ENCODE measurements around the gene ARL14EP.

The ARL14EP gene

DNA sequence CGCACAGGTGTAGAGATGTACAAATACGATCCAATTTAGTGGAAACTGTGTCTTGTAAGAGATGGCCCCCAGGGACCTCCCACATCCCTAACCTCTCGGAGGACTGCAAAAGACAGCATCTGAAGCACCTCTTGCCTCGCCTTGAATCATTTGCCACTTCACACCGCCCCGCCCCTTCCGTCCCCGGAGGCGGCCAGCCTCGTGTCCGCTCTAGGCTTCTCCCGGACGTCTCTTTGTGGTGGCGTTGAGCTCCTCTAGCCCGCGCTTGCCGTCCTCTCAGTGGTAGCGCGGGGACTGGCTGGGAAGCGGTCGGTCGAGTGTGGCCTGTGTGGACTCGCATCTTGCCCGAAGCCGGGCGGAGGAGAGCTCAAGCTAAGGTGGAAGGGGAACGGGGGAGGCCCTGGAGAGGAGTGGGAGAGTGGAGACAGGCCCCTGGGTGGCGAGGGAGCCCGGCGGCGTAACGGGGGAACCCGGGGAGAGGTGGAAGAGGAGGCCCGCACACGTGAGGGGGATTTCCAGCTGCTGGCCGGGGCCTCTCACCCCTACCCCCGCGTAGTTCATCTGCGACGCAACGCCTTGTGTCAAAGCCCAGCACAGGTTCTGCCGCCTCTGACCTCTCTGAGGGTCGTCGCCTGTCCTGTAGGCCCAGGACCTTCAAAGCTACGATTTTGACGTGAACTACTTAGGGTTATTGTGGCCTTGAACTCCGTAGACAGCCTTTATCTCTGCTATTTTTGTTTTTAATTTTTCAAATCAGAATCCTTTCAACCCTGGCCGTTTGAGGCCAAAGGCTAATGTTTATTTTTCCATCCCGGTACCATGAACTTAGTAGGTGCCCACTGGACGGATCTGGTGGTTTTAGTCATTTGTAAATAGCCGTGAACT lies at the start of gene ARL14EP:
TSS of gene ARL14EP (plus strand) at position 279 of the 885 bp plus-strand sequence. CDS start 7,845 bp downstream, outside the sequence.
- peak; percentile 90 for DNase-seq (ENCODE audit: low spot score)

DNA sequence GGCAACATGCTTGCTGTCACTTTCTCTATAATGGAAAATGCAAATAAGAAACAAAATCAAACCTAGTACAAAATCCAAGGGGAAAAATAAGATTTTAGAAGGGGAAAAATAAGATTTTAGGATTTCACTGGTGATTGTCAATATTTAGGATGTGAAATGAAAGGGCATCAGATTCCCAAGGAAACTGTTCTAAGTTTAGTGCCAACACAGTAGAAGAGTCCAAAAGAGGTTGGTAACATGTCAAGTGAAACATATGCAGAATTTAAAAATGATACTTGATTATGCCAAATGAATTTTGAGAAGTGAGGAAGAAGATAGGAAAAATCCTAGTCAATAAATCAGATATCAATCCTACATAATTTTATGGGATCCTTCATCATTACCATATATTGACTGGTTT lies 45.7 kb upstream of the ARL14EP start:
- DNase-seq (ENCODE audit: low spot score), result no peak

DNA sequence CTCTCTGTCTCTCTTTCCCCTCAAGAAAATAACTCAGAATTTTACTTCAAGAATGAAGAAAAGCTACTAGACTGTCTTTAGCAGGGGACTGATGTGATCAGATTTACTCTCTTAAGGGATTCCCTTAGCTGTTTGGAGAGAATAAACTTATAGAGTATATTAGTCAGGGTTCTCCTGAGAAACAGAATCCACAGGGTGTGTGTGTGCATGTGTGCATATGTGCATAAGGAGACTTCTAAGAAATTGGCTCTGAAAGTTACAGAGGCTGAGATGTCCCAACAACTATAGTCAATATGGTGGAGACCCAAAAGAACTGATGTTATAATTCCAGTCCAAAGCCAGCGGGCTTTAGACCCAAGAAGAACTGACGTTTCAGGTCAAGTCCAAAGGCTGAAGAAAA lies 43.1 kb upstream of the ARL14EP start:
- no peak for DNase-seq (ENCODE audit: low spot score)

DNA sequence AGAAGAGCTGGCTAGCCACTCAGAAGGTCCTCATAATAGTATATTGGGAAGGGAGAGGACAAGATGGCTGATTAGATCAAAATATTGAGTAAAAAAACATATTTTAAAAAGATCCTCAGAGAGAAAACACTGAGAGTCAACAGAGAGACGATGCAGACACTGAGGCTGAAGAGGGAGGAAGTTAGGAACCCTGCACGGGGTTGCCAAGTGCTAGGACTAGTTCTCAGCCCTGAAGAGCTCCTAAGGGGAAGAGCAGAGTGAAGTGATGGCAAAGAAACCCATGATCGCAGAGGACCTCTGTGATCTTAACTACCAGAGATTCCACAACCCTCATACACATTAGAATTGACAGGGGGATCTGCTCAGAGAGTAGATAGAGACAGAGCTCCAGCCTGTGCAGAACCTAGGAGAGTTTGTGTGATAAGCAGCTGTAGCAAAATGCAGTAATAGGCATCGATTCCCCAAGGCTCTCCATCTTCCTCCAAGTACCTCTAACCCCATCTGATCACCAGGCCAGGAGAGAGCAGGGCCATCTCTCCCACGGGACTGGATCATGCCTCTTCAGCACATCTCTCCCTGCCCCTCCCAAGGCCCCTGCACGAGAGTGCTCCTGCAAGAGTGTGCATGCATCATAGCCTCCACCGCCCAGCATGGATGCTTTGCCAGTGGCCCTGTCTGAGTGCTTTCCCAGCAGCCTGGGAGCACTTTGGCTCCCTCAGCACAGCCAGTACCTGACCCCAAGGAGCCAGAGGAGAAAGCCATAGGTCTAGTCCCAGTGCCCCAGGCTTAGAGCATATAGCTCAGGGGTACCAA lies 41.2 kb upstream of the ARL14EP start:
- no peak for DNase-seq (ENCODE audit: low spot score)

DNA sequence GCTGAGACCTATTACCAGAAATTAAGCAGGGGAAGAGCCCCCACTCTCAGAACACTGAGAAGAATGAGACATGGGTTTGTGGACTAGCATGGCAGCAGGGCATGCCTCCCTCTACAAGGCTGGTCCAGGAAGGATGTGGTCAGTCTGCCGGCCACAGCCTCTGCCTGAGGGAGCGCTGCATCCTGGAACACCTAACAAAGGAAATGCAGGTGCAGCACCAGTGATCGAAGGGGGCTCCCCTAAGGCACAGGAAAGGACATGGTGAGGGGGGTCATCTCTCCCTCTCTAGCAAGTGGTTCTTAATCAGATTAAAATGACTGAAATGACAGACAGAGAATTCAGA lies 40.6 kb upstream of the ARL14EP start:
- peak; percentile 7 for DNase-seq (ENCODE audit: low spot score)

DNA sequence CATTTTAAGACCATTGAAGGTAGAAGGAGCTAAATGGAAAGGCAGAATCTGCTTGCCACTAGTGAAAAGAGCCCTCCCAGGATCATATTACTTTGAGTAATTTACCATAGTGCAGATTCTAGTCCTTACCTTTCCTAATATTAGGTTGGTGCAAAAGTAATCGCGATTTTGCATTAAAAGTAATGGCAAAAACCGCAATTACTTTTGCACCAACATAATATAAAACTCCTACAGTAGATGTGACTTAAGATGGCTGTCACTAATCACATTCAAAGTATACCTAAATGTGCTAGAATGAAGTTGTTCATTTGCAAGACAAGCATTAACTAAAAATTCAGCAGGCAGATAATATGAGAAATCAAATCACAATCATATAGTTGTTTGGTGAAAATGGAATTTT lies 38.1 kb upstream of the ARL14EP start:
- no peak for DNase-seq (ENCODE audit: low spot score)

DNA sequence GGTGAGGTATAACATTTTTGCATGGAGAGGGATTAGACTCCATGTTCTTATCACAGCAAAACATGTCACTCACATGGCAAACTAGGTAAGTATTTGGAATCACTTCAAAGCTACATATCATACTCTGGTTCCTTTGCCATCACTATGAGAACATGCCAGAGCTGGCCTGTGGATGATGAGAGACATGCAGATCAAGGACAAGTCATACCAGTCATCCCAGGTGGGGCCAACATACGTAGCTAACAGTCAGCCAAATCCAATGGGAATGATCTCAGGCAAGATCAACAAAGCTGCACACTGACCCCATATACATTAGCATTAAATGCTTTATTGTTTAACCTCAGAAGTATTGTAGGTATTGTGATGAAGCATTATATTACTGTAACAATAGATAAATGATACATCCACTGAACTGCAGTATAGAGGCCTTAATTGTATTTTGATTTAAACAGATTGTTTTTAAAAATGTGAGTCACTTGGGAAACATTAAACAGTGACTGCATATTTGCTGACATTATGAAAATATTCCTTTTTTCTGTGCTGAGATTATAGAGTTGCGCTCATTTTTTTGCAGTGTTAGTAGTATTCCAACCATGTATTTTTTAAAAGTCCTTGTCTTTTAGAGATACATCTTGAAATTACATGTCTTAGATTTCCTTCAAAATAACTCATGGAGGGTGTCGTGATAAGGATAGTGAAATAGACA lies 37.3 kb upstream of the ARL14EP start:
- no peak for DNase-seq (ENCODE audit: low spot score)

DNA sequence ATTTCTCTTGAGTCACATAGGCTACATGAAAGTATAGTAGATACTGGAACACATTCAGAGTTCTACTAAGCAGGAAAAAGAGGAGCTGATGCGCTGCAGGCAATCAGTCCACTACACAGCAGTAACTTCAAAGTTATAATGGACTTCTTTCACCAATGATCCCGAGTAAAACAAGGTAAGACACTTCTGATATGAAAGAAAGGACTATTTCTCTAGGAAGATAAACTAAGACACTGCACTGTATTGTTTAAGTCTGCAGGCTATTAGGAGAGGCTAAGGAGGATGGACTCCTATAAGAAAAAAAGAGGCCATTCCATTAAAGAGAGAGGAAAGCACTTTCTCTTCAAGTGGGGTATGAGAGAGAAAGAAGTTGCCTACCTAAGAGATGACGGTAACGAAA lies 31.6 kb upstream of the ARL14EP start:
- DNase-seq (ENCODE audit: low spot score), result no peak

DNA sequence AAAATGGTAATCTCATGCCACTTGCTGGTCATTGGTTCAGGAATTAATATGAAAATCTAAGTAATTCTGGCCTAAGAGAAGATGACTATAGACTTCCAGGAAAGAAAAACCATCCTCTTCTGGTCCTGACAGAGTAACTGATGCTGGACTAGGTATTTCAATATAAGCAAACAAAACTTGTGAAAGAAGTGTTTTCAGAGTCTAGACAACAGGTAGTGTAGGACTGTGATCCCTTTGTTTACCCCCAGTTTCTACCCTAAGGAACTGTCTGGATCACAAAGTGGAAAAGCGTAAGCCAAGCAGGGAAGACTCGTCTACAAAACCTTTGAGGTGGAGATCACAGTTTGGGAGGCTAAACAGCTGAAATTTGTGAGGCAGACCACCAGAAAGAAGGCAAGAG lies 30.4 kb upstream of the ARL14EP start:
- DNase-seq (ENCODE audit: low spot score), result no peak

DNA sequence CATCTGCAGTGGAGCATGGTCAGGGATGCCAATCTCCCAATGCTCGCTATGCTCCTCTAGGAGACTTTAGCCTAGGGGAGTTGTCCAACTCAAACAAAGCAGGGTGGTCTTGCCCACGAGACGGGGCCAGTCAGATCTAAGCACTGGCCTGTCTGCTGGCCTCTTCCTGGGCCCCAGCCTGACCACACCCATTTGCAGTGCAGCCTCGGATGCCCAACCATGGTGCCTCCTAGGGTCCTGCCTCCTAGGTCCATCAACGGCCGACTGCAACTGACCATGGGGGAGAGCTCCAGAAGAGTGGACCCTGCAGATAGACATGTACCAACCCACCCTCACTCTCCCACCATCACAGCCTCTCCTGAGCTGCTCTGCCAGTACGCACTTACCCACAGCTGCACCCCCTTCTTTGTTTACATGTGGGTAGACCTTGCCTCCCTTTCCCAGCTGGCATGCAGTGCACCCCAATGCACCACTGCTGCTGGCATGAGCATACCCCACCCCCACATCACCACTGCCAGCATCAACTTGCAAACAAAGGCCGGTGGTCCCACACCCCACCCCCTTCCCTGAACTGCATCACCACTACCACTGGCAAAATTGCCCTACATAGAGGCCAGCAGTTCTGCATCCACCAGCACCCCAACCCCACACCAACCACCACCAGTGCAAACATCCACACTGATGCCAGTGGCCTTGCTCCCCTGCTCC lies 27.6 kb upstream of the ARL14EP start:
- no peak for DNase-seq (ENCODE audit: low spot score)

DNA sequence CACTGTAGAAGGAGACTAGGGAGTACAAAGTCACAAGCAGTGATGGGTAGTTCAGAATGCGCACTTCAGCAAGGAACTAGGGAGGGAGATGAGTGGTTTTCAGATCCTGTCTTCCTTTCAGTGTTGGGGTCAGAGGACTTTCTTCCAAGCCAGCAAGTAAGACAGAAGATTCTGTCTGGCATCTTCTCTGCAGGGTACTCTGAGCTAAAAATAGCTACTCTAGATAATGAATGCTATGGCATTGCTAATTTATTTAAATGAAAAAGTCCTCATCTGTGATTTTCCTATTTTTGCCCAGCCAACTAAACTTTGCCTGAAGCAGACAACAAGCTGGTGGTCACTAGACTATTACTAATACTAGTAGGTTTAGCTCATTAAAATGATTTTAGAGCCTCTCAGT lies 18.3 kb upstream of the ARL14EP start:
- no peak for DNase-seq (ENCODE audit: low spot score)

DNA sequence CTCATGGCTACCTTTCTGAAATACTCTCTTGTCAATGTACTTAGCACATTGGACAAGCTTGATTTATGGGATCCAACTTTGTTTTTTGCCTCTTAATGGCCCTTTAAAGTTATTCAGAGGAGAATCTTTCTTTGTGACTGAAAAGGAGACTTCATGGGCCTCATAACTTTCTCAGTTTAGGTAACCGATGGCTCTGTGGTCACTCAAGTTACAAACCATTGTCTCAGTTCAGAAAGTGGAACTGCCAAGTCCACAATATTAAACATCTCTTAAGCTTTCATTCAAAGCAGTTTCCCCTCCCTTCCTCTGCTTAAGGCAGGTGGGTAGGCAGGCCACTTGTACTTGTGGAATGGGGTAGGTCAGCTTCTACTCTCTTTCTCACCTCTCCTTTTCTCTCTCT lies 12.3 kb upstream of the ARL14EP start:
- no peak for DNase-seq (ENCODE audit: low spot score)

DNA sequence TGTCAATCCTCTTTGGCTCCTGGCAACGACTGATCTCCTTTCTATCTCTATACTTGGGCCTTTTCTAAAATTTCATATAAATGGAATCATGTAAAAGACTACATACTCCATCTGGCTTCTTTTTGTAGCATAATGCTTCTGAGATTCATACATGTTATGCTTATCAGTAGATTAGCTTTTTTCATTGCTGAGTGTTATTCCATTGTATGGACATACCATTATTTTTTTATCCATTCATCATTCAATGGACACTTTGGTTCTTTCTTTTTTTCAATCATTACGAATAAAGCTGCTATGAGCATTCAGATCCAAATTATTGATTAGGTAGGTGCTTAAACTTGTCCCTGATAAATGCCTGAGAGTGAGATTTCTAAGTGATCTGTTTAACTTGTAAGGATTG lies 11.7 kb upstream of the ARL14EP start:
- no peak for DNase-seq (ENCODE audit: low spot score)

DNA sequence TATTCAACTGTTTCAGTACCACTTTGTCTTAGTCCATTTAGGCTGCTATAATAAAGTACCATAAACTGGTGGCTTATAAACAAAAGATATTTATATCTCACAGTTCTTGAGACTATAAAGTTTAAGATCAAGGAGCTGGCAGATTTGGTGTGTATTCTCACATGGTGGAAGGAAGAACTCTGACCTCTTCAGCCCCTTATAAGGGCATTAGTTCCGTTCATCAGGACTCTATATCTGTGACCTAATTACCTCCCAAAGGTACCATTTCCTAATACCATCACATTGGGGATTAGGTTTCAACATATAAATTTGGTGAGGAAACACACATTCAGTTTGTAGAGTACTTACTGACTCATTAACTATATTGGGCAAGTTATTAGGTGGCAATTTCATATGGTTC lies 10.7 kb upstream of the ARL14EP start:
- DNase-seq (ENCODE audit: low spot score), result no peak

DNA sequence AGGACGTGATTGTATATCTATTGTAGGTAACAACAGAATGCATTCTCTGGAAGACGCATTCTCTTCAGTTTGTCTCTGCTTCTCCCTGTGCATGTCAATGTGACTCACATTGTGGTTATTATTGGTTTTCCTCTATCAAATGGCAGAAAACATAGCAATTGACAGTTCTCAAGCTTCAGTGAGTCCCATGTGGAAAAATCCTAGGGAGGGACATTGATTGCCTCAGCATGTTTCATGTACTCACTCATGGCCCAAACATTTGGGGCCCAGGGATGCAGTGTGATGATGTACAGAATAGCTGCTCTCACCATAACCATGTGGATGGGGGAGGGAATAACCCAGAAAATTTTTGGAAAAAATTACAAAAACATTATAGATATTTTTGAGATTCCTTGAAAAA lies 9.3 kb upstream of the ARL14EP start:
- DNase-seq (ENCODE audit: low spot score), result no peak

DNA sequence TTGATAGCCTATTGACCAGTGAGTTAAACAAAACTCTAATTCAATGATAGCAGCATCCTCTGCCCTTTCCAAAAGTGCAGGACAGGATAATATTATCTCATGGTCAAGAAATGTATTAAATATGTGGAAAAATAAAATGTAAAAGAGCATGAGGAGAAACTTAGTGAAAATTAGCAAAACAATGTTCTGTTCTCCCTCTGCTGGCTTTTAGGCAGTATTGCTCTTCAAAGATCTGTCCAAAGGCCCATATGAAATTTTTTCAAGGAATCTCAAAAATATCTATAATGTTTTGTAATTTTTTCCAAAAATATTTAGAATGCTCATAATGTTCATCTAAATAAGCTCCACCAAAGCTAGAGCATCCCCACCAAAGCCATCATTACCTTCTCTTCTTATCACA lies 8.3 kb upstream of the ARL14EP start:
- no peak for DNase-seq (ENCODE audit: low spot score)

DNA sequence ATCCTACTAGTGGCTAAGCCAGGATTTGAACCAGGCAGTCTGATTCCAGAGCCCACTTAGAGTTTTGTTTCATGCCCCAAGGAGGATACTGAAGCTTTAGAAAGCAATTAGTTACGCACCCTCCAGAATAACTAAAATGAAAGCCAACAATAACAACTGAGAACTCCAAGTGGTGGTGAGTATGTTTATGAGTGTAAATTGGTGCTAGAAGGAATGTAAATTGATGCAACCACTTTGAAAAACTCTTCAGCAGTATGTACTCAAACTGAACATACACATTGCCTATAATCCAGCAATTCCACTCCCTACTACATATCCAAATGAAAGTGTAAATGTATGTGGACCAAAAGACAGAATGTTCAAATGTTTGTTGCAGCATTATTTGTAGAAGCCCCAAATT lies 6.7 kb upstream of the ARL14EP start:
- no peak for DNase-seq (ENCODE audit: low spot score)

DNA sequence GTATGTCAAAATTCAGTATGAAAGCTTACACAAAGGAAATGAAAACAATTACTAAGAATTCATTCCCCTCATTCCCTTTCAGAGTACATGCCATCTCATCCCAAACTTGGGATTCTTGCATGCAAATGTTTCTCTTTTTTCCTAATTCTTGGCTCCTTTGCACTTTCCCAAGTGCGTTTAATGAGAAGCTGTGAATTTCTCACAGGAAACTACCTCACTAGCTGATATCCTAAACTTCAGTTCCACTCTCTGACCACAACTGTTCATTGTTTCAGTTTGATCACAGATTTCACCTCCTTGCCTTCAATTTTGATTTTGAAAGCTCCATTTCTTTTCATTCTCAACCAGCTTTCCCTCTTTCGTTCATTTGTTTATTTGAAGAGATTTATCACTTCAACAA lies 5.9 kb upstream of the ARL14EP start:
- no peak for DNase-seq (ENCODE audit: low spot score)

DNA sequence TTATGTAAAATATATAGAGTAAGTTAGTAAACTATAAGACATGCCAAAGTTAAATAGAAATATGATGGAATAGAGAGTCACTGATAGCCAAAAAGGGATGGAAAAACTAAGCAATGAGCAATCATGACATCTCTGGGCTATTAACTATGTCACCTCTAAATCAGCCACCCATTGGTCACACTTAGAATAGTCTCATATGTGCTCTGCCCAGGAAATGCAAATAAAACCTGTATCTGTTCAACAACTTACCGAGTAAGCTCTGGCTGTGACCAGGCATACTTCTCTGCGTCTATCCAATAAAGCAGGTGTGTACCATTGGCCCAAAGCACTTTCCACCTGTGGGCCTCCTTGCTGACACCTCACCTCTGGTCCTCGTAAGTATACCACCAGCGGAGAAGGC lies 1.6 kb upstream of the ARL14EP start:
- DNase-seq (ENCODE audit: low spot score), result no peak

DNA sequence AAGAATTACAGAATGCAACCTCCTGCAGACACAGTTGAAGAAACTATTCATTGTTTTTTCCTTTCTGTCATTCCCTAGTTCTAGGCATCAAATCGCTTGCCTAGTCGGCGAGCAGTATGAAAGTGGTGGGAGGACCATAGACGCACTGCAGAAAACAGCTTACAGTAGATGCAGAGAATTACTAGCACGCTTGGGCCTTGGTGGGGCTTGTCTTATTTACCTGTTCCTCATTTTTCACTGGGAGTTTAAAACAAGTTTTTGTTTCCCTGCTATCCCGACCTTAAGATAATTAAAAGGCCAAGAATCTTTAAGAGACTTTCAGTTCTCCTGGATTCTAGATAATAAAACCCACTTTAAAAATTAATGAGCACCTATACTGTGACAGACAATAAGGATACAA lies 713 bp upstream of the ARL14EP start:
- no peak for DNase-seq (ENCODE audit: low spot score)

DNA sequence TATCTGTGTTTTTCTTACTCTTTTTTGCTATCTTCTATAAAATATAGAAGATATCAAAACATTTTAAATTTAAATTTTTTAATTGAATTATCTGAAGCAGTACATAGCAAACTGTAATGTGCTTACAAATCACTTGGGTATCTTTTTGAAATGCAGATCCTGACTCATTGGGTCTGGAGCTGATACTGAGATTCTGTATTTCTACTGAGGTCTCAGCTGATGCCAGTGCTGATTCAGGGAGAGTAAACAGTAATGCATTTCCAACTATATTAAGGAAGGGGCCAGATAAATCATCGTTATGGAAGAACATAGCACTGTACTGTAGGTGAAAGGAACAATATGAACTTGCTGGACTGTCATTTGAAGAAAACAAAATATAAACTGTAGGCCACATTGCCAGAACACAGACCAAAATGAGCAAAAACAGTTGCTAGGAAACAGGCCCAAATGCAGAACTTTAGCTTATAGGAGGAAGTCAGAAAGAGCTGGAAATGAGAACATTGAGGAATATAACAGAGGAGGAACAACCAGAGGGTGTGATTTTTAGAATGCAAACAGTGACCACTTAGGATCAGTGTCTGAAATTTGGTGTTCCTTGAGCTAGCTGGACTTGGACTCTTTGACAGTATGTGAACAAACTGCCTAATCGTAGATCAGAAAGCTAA lies 3.3 kb downstream of the ARL14EP start:
- DNase-seq (ENCODE audit: low spot score), result no peak

DNA sequence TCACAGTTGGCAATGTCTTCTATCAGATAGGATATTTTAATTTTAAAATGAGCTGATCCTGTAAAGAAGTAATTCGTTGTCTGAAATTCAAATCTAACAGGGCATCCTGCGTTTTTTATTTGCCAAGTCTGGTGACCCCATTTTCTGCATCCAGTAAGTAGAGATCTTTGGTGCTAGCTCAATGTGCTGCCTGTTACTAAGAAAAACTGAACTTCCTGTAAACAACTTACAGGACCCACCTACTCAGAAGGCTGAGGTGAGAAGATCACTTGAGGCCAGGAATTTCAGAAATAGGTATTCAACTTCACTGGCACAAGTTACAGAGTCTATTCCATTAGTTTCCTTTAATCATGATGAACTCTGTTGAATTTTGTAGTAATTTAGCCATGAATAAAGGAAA lies 4.0 kb downstream of the ARL14EP start:
- peak; percentile 8 for DNase-seq (ENCODE audit: low spot score)

All from CD4-positive, alpha-beta T cell treated with Interleukin-6 at 100 ng/mL for 8 hours (primary cell).